AG09309 (cell line): ENCODE data around the gene KLHL29.

Experiments
- DNase-seq: peaks from one replicate; pipeline ENCODE4 v3.0.0-alpha.2; 2010; ENCODE audit warnings: low read depth
- H3K4me3 ChIP-seq: 2 replicates; pipeline ENCODE4 v1.5.1; 2011; ENCODE audit warnings: mild to moderate bottlenecking, low read depth, low read length, moderate library complexity; ENCODE audit not compliant: control insufficient read depth
- TF ChIP-seq, protein P1 (sequence below): IDR thresholded peaks from 2 replicates; pipeline ENCODE4 v1.5.1; 2011; ENCODE audit warnings: mild to moderate bottlenecking, low read depth, low read length, inconsistent platforms; ENCODE audit not compliant: insufficient read depth, control insufficient read depth; ENCODE audit errors: missing control alignments

Gene KLHL29

DNA sequence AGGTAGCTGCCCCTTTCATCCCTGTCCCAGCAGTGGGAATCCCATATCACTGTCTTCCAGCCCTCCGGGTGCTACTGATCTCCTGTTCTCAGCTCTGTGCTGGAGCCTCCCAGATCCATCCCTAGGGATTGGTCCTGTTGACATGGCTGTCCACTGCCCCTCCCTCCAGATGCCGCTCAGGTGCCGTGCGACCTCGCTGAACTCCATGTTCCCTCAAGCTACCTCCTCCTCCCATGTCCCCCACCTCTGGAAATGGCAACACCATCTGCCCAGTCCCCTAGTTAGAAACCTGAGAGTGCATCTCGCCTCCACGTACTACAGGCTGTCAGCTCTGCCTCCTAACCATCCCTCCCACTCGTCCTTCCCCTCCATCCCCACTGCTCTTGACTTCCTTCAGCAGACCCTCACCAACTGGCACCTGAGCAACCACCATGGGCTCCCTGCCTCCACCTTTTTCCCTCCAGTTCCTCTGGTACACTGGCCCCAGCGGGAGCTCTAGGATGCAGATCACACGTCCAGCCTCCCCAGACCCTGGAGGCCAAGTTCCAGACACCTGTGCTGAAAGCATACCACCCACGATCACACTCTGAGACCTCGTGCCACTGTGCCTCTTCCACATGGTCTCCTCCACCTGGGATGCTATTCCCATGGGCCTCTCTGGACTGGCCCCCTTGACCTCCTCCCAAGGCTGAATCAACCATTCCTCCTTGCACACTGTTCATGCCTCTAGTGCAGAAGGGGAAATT is 106.8 kb downstream of the KLHL29 start:
- DNase-seq: no peak
- TF ChIP-seq, protein P1, sequence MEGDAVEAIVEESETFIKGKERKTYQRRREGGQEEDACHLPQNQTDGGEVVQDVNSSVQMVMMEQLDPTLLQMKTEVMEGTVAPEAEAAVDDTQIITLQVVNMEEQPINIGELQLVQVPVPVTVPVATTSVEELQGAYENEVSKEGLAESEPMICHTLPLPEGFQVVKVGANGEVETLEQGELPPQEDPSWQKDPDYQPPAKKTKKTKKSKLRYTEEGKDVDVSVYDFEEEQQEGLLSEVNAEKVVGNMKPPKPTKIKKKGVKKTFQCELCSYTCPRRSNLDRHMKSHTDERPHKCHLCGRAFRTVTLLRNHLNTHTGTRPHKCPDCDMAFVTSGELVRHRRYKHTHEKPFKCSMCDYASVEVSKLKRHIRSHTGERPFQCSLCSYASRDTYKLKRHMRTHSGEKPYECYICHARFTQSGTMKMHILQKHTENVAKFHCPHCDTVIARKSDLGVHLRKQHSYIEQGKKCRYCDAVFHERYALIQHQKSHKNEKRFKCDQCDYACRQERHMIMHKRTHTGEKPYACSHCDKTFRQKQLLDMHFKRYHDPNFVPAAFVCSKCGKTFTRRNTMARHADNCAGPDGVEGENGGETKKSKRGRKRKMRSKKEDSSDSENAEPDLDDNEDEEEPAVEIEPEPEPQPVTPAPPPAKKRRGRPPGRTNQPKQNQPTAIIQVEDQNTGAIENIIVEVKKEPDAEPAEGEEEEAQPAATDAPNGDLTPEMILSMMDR: no peak
- no peak overlapping the region for H3K4me3 ChIP-seq

DNA sequence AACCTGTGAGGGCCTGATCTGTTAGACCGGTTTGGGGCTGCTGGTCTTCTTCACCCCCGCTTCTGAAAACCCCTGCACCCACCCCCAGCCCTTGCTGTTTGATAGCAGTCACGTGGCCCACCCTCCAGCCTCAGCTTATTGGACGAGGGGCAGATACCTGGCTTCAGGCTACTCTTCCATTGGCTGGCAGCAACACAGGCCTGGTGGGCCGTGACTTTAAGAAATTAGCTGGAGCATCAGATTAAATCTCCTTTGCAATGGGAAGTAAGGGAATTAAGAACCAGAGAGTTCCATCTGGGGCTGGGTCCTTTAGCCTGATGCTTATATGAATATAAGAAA is 107.3 kb downstream of the KLHL29 start:
- DNase-seq: no peak
- H3K4me3 ChIP-seq: no peak overlapping the region
- TF ChIP-seq, protein P1: no peak

DNA sequence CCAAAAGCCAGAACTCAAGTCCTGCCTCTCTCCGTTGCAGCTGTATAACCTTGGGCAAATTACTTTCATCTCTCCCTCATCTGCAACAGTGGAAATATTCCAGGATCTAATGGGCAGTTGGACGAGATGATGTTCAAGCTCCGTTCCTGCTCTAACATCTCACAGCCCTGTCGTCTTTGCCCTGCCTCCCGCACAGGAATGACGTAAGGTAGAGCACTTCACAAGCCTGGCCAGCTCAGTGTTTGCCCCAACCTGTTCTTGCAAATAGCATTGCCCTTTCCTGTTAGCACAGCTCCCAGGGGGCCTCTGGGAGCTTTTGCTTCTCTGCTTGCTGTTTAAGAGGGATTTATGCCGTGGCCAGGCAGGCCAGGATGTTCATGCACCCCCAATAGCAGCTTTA is 107.9 kb downstream of the KLHL29 start:
- no peak overlapping the region for H3K4me3 ChIP-seq
- TF ChIP-seq, protein P1: no peak
- DNase-seq: no peak

DNA sequence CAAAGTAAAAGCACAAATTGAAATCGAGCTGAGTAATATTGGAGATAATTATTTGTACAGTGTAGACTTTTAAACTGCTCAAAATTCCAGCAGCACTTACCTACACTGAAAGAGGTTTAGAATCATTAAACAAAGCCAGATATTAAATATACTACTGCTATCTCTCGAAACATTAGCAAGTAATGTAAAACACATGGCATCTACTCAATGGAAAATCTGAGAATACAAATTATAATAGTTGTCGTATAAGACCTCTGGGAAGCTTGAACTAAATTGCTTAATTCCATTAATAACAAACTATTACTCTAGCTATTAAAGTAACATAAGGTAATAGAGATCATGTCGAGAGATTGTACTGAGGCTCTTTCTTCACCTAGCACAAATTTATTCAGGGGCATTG is 108.9 kb downstream of the KLHL29 start:
- no peak overlapping the region for H3K4me3 ChIP-seq
- DNase-seq: no peak
- TF ChIP-seq, protein P1: no peak

DNA sequence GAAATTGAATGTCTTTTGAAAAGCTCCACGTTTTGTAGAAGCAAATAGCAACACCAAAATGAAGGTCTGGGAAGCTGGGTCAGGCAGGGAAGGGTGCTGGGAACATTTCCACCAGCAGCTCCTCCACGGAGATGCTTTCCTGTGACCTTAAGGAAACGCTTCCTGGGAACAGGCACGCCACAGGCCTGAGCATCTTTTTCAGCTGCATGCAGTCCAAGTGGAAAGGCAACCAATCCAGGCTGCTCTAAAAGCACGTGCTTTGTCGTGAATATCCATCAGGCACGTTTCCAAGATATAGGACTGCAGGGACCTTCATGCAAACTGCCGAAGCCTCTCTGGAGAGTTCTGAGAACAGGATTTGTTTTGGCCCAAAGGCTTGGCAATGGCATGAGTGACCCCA is 109.3 kb downstream of the KLHL29 start:
- TF ChIP-seq, protein P1: no peak
- no peak for DNase-seq
- H3K4me3 ChIP-seq: no peak overlapping the region

DNA sequence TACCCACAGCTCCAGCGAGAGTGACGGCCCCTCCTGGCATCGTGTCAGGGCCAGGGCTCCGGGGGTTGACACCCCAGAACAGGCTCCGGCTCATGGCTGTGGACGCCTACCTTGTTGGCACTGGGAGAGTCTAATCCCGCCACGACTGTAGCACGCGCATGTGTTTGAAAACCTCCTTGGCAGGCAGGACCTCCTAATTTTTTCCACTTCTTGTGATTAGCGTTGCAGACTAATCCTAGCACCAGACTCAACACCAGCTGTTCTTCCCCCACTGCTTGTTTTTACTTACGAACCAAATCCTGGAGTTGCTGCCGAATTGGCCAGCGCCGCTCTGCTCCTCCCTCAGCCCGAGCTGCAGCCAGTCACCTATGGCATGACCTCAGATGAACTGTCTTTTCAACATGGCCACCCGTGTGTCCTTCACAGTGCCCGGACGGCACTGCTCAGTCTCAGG is 110.7 kb downstream of the KLHL29 start:
- no peak for DNase-seq
- TF ChIP-seq, protein P1: no peak
- no peak overlapping the region for H3K4me3 ChIP-seq

DNA sequence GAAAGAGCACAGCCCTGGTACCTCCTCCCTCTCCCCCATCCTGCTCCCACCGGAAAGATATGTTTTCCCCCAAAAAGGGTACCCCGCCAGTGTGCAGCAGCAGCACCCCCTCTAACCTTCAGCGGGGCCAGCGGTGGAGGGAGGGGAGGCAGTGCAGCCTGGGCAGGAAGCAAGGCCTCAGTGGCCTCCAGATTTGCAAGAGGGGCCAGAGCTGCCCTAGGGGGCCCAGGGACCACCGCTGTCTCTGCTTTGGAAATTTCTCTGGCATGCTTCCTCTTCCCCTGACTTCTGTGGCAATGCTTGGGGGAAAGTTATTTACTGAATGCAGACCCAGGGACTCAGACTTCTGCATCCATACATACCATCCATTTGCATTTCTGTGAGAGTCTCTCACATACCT is 111.5 kb downstream of the KLHL29 start:
- DNase-seq: no peak
- no peak overlapping the region for H3K4me3 ChIP-seq
- TF ChIP-seq, protein P1: no peak
